Fibroblast of skin of left quadriceps (primary cell): Measurements from ENCODE around the gene POLR3A.

ENCODE experiments used
- DNase-seq, 2 experiments: peaks; one replicate each; pipeline ENCODE4 v3.0.0-alpha.2; 2013; ENCODE audit warnings: low read depth in 2 of 2

POLR3A gene

GRCh38 chr10:77978360-77978759 lies 51.0 kb downstream of the POLR3A start:
- DNase-seq: no peak

- DNase-seq: no peak
Observed at GRCh38 chr10:77977934-77978333, 51.4 kb downstream of the POLR3A start.

- DNase-seq: no peak
Observed at GRCh38 chr10:77977016-77977415, 52.3 kb downstream of the POLR3A start.

GRCh38 chr10:77975086-77975666 lies 54.1 kb downstream of the POLR3A start:
- no peak for DNase-seq

GRCh38 chr10:77974396-77975074 lies 54.8 kb downstream of the POLR3A start:
- DNase-seq: peak in 1 of 2 experiments; percentile 19

- no peak for DNase-seq
Observed at GRCh38 chr10:77973276-77973675, 56.0 kb downstream of the POLR3A start.

GRCh38 chr10:77972148-77972547 lies 57.2 kb downstream of the POLR3A start:
- no peak for DNase-seq

GRCh38 chr10:77971804-77972144 lies 57.5 kb downstream of the POLR3A start:
- DNase-seq: no peak

- peak; percentile 91 to 92 for DNase-seq
Observed at GRCh38 chr10:77970869-77971803, 58.2 kb downstream of the POLR3A start.

- no peak for DNase-seq
Observed at GRCh38 chr10:77969114-77969513, 60.2 kb downstream of the POLR3A start.

GRCh38 chr10:77967611-77968022 lies 61.7 kb downstream of the POLR3A start:
- no peak for DNase-seq

GRCh38 chr10:77965294-77965693 lies 64.0 kb downstream of the POLR3A start:
- DNase-seq: peak; percentile 77 to 80

GRCh38 chr10:77964811-77965210 lies 64.5 kb downstream of the POLR3A start:
- no peak for DNase-seq

GRCh38 chr10:77963901-77964300 lies 65.4 kb downstream of the POLR3A start:
- no peak for DNase-seq

- DNase-seq: no peak
Observed at GRCh38 chr10:77962350-77963146, 66.8 kb downstream of the POLR3A start.

GRCh38 chr10:77961668-77962067 lies 67.6 kb downstream of the POLR3A start:
- no peak for DNase-seq

GRCh38 chr10:77960829-77961329 lies 68.4 kb downstream of the POLR3A start:
- no peak for DNase-seq

- no peak for DNase-seq
Observed at GRCh38 chr10:77959887-77960455, 69.3 kb downstream of the POLR3A start.

GRCh38 chr10:77959384-77959783 lies 69.9 kb downstream of the POLR3A start:
- no peak for DNase-seq

GRCh38 chr10:77955136-77955535 lies 74.2 kb downstream of the POLR3A start:
- DNase-seq: no peak

- DNase-seq: no peak
Observed at GRCh38 chr10:77949167-77949566, 80.1 kb downstream of the POLR3A start.
